ENCODE measurements around the gene WASHC1.
"Not testable (repeated sequence)": the region's sequence is repeated elsewhere in the genome, so short reads cannot be mapped to it uniquely, and the experiment has no call there.

The WASHC1 gene

GRCh38 chr9:29356-29755, at the start of gene WASHC1:
WASHC1 (minus strand) TSS chr9:29456; CDS start chr9:24999, 4,457 bp downstream.
- DNase-seq (ENCODE audit: extremely low spot score); CTCF ChIA-PET; POLR2A ChIA-PET: not testable (repeated sequence)

GRCh38 chr9:78333-78732, 49.1 kb upstream of the WASHC1 start:
- CTCF ChIA-PET, result not testable (repeated sequence)

GRCh38 chr9:76389-76788, 47.1 kb upstream of the WASHC1 start:
- DNase-seq (ENCODE audit: extremely low spot score); POLR2A ChIA-PET; CTCF ChIA-PET: not testable (repeated sequence)

More at GRCh38 chr9:78333-78732, 49.1 kb upstream of the WASHC1 start:
- DNase-seq (ENCODE audit: extremely low spot score); POLR2A ChIA-PET: not testable (repeated sequence)

GRCh38 chr9:73900-74525, 44.8 kb upstream of the WASHC1 start:
- POLR2A ChIA-PET; CTCF ChIA-PET; DNase-seq (ENCODE audit: extremely low spot score): not testable (repeated sequence)

- DNase-seq (ENCODE audit: extremely low spot score); POLR2A ChIA-PET; CTCF ChIA-PET: not testable (repeated sequence)
Measured at GRCh38 chr9:73076-73899, 44.0 kb upstream of the WASHC1 start.

GRCh38 chr9:63031-63629, 33.9 kb upstream of the WASHC1 start:
- POLR2A ChIA-PET; CTCF ChIA-PET; DNase-seq (ENCODE audit: extremely low spot score): not testable (repeated sequence)

GRCh38 chr9:52678-53077, 23.4 kb upstream of the WASHC1 start:
- POLR2A ChIA-PET; CTCF ChIA-PET; DNase-seq (ENCODE audit: extremely low spot score): not testable (repeated sequence)

- POLR2A ChIA-PET; CTCF ChIA-PET; DNase-seq (ENCODE audit: extremely low spot score): not testable (repeated sequence)
Measured at GRCh38 chr9:48190-48842, 19.1 kb upstream of the WASHC1 start.

- DNase-seq (ENCODE audit: extremely low spot score); POLR2A ChIA-PET; CTCF ChIA-PET: not testable (repeated sequence)
Measured at GRCh38 chr9:46639-47271, 17.5 kb upstream of the WASHC1 start.

- POLR2A ChIA-PET; DNase-seq (ENCODE audit: extremely low spot score); CTCF ChIA-PET: not testable (repeated sequence)
Measured at GRCh38 chr9:46164-46563, 16.9 kb upstream of the WASHC1 start.

GRCh38 chr9:45180-45878, 16.1 kb upstream of the WASHC1 start:
- POLR2A ChIA-PET, result not testable (repeated sequence)

GRCh38 chr9:44416-44815, 15.2 kb upstream of the WASHC1 start:
- DNase-seq (ENCODE audit: extremely low spot score); POLR2A ChIA-PET; CTCF ChIA-PET: not testable (repeated sequence)

More at GRCh38 chr9:45180-45878, 16.1 kb upstream of the WASHC1 start:
- DNase-seq (ENCODE audit: extremely low spot score); CTCF ChIA-PET: not testable (repeated sequence)

- DNase-seq (ENCODE audit: extremely low spot score); CTCF ChIA-PET; POLR2A ChIA-PET: not testable (repeated sequence)
Measured at GRCh38 chr9:43636-44035, 14.4 kb upstream of the WASHC1 start.

GRCh38 chr9:43116-43515, 13.9 kb upstream of the WASHC1 start:
- DNase-seq (ENCODE audit: extremely low spot score); CTCF ChIA-PET; POLR2A ChIA-PET: not testable (repeated sequence)

GRCh38 chr9:41819-42218, 12.6 kb upstream of the WASHC1 start:
- CTCF ChIA-PET; DNase-seq (ENCODE audit: extremely low spot score); POLR2A ChIA-PET: not testable (repeated sequence)

GRCh38 chr9:41261-41676, 12.0 kb upstream of the WASHC1 start:
- DNase-seq (ENCODE audit: extremely low spot score); POLR2A ChIA-PET; CTCF ChIA-PET: not testable (repeated sequence)

- POLR2A ChIA-PET; CTCF ChIA-PET; DNase-seq (ENCODE audit: extremely low spot score): not testable (repeated sequence)
Measured at GRCh38 chr9:32308-32707, 3.1 kb upstream of the WASHC1 start.

- POLR2A ChIA-PET; DNase-seq (ENCODE audit: extremely low spot score); CTCF ChIA-PET: not testable (repeated sequence)
Measured at GRCh38 chr9:28775-29174, 481 bp downstream of the WASHC1 start.
